NT2/D1 (cell line): ENCODE data around the gene CAMK2B.

Experiments
- SUZ12 ChIP-seq: IDR thresholded peaks from 2 replicates; pipeline ENCODE4 v1.6.1; 2011; ENCODE audit not compliant: insufficient read length, insufficient read depth; ENCODE audit errors: extremely low read depth
- YY1 ChIP-seq: IDR thresholded peaks from 2 replicates; pipeline ENCODE4 v1.6.1; 2011; ENCODE audit not compliant: insufficient read length, insufficient read depth
- ZNF274 ChIP-seq: IDR thresholded peaks from 2 replicates; pipeline ENCODE4 v1.6.1; 2011; ENCODE audit warnings: mild to moderate bottlenecking, low read depth, low read length

DNA sequence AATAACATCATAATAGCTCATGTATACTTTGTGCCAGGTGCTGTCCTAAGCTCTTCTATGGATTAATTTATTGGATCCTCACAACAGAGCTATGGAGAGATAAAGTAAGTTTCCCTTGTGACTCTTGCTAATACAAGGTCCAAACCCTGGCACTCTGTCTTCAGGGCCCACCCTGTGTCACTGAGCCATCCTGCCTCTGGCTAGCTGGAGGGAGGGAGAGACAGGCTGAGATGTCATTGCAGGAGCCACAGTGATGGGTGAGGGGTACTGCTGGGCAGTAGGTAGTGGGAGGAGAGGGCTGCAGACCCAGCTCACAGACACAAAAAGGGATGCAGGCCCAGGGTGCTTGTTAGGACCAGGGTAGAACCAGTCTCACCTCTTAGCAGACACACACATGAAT lies 153.0 kb downstream of the CAMK2B start:
- TF ChIP-seq ZNF274, result no peak
- TF ChIP-seq YY1, result no peak
- no peak for TF ChIP-seq SUZ12
